Limb (tissue), 2 donors: ENCODE measurements around the gene CDH2.
"Not testable (repeated sequence)": the region's sequence is repeated elsewhere in the genome, so short reads cannot be mapped to it uniquely, and the experiment has no call there.

ENCODE experiments used
- DNase-seq, 2 donors: peaks; one replicate each; pipeline ENCODE4 v3.0.0-alpha.2; 2016; ENCODE audit errors: extremely low spot score in 2 of 2

Gene CDH2

DNA sequence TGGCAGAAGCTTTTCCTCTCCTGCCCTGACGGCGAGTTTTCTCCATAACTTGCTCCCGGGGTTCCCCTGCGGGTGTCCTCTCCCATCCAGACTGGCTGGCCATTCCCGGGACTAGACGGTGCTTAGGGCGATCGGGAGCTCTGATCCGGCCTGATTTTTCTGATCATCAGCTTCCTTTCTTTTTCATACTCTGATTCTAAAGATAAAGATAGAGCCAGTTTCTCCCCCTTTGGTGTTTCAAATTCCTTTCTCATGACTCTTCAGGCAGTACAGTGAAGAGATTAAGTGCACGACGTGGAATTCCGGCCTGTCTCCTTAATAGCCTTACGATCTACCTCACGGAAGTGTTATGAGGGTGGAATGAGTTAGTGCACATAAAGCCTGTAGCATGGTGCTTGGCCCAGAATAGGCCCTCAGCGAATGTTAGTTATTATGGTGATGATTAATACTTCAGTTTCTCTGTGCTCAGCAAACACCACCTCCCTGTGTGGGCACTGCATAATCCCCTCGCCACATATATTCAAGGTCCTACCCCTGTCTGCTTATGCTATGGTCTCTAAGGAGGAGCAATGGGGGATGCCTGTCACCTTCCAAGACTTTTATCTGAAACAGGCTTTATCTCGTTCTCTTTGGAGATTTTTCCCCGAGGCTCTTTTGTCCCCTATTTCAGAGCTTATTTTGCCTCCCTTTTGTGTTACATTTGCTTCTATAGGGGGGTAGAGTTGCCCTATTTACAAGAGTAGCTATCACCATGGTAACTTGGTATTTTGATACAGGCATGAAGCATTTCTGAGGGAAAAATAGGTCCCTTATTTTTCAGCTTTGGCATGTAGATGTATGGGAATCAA lies 254.8 kb downstream of the CDH2 start:
- peak; percentile 15 to 28 for DNase-seq

DNA sequence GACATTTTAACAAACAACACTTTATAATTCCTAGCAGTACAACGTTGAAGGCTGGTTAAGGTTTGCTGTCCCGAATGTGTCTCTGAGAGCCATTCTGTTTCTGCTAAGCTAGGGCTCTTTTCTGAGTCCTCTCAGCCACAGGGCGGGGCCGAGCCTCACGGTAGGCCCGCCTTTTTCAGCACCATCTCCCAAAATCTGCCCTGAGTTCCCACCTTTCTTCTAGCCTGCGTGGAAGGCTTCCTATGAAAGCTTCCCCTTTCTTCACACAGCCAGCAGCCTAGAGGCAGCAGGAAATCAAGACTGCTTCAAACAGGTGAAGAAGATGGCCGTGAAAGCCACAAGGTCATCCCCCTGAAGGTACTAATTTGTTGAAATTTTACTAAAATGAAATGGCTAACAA lies 255.5 kb downstream of the CDH2 start:
- DNase-seq, result no peak

DNA sequence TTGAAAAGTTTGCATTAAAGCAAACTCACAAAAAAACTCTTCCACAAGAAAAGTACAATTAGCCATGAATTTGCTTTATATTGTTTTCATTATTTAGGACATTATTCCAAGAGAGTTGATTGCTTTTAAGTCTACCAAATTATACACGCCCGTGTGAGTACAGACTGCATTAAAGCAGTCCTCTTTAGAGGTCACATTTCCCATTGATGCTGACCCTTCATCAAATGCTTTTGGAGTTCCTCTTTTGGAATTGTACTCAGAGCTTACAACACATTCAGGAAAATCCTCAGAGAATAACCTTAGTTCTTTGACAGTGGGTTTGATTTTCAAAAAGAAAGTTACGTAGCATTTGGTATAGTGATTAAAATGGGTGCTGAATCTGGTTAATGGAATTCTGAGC lies 256.1 kb downstream of the CDH2 start:
- DNase-seq, result no peak

DNA sequence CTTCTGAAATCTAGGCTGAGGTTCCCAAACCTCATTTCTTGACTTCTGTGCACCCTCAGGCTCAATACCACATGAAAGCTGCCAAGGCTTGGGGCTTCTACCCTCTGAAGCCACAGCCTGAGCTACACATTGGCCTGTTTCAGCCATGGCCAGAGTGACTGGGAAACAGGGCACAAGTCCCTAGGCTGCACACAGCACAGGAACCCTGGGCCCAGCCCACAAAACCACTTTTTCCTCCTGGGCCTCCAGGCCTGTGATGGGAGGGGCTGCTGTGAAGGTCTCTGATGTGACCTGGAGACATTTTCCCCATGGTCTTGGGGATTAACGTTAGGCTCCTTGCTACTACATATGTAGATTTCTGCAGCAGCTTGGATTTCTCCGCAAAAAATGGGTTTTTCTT lies 270.7 kb downstream of the CDH2 start:
- DNase-seq, result not testable (repeated sequence)

DNA sequence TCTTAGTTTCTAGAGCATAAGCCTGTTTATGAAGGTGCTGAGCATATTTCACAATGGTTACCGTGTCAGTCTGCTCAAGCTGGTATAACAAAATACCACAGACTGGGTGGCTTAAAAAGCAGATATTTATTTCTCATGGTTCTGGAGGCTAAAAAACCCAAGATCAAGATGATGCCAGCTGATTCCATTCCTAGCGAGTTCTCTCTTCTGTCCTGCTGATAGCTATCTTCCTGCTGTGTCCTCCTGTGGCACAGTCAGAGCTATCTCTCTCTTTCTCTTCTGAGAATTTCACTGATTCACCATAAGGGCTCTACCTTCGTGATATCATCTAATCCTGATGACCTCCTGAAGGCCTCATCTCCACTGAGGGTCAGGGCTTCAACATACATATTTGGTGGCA lies 273.0 kb downstream of the CDH2 start:
- DNase-seq, result no peak

DNA sequence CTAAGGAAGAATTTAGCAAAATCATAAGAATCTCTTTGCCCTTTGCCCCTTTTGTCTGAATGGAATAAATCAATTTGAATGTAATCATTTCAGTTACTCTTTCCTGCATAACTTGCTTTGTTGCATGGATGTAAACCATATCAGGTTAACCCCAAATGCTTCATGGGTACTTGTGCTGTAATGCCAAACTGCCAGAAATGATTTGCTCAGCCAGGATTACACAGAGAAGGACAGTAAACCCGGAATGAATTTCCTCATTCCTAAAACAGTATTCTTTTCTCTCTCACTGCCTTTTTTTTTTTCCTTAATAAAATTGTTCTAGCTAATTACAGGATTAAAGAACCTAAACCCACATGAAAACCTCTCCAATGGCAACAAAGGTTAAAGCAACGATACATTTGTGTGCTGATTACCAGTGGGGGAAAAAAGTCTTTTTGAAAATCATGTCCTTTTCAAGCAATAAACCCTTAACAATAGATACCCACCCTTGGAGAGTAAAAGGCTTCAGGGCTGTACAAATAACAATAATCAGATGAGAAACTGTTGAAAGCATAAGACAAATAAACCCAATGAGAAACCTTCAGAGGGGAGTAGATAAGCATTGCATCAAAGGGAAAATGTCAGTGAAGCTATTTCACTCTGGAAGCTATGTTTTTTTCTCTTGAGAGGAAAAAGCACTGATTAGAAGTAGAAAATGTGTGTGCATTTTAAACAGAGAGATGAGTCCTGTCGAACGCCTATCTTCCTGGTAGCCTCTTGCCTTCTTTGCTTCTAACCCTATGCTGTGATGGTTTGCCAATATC lies 275.3 kb downstream of the CDH2 start:
- DNase-seq, result no peak
